Fibroblast of skin of left quadriceps (primary cell): Measurements from ENCODE around the gene GALNT7.
A peak's percentile ranks its signal among the peaks of the same experiment; 100 is the strongest.
"Not testable (repeated sequence)": the region's sequence is repeated elsewhere in the genome, so short reads cannot be mapped to it uniquely, and the experiment has no call there.

Experiments used
- DNase-seq, 2 experiments: peaks; one replicate each; pipeline ENCODE4 v3.0.0-alpha.2; 2013; ENCODE audit warnings: low read depth in 2 of 2

GALNT7 gene

GRCh38 chr4:173167758-173168395 is 734 bp upstream of the GALNT7 start:
- no peak for DNase-seq

DNA sequence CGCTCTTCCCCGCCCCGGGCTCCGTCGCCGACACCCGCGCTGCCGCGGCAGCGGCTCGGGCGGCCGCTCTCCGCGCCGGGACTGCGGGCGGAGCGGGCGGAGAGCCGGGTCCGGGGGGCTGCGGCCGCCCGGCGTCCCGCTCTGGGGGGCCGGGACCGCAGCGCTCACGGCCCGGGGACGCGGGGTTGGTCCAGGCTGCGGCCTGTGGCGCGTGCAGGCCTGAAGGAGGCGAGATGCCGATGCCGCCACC is 492 bp downstream of the GALNT7 start:
- DNase-seq, result no peak

DNA sequence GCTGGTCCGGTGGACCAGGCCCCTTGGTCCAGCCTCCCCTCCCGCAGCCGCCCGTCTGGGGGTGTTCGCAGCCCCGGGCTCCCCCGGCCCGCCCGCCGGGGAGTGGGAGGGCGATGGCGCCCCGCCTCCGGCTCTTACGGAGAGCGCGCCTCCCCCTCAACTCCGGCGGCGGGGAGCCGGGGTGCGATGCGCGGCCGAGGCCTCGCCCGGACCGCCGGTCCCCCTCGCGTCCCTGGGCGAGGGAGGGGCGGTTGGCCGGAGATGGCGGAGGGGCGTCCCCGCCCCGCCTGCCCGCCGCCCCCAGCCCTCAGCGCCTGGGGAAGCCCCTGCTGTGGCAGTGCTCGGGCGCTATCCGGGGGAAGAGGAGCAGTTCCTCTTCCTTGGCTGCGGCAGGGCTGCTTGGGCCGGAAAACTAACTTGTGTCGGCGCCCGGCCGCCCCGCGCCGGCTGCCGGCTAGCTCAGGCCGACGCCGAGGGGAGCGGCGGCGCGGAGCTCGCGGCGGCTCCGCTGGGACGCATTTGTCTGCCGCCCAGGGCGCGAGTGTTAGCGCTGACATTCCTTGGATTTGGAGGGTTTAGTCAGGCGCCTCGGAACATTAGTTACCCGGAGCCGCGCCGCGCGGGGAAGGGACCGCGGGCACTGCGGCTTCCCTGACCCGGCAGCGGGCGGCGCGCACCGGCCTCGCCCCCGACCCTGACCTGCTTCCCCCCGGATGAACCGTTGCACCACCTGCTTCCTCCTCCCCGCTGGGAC is 994 bp downstream of the GALNT7 start:
- DNase-seq, result no peak

GRCh38 chr4:173170182-173170778 is 1.7 kb downstream of the GALNT7 start:
- no peak for DNase-seq

DNA sequence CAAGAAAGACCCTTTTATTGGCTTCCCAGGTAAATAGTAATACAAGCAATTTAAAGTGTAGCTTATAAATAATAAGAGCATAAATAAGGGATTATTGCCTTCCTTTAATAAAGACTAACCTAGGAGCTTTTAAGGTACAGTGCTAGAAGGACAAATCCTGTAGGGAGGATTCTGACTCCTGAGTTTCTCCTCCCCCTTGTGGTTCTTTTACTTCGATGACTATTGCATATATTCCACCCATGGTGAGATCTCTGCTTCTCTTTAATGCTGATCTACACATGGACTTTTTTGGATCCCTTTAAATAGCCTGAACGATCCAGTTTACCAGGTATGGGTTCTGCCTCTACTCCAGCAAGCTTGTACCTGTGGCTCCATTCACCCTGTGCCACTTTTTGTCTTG is 2.5 kb downstream of the GALNT7 start:
- DNase-seq, result no peak

DNA sequence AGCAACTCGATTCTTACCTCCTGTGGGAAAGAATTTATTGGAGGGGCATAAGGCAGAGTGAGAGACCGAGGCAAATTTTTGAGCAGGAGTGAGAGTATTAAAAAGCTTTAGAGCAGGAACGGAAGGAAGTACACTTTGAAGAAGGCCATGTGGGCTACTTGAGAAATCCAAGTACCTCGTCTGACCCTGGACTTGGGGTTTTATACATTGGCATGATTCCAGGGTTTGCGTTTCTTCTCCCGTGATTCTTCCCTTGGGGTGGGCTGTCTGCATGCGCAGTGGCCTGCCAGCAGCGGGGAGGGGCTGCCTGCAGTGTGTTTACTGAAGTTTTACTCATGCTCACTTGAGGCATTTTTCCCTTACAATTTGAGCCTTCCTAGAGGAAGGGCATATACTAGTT is 3.4 kb downstream of the GALNT7 start:
- no peak for DNase-seq

- no peak for DNase-seq
Measured at GRCh38 chr4:173174184-173174583, 5.6 kb downstream of the GALNT7 start.

GRCh38 chr4:173174594-173175012 is 6.0 kb downstream of the GALNT7 start:
- DNase-seq, result no peak

DNA sequence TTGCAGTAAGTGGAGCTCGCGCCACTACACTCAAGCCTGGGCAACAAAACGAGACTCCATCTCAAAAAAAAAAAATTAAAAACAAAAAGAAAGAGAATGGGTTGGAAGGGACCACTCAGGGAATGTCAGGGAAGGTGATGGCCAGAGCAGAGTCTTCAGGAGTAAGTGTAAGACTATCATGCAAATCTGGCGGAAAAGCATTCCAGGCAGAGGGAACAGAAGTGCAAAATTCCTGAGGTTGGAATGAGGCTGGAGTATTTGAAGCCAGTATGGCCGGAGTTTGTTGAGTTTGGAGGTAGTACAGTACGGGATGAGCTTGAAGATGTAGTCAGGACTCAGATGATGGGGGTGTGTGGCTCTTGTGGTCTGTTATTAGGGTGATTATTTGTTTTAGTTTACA is 7.4 kb downstream of the GALNT7 start:
- no peak for DNase-seq

DNA sequence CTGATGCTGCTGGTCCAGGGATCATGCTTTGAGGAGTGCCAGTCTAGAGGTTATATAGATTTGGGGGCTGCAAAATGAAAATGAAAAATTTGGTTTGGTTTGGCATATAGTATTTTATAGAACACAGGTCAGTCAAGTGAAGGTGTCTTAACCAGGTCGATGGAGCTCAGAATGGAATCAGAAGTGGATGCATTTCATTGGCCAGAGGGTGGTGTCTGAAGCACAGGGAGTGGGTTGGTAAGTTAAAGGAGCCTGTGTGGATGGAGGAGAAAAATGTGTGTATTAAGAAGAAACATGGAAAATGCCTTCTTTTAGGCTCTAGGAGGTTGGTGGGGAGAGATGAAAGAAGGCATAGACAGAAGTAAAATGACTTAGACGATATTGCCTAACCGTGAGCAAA is 8.6 kb downstream of the GALNT7 start:
- no peak for DNase-seq

DNA sequence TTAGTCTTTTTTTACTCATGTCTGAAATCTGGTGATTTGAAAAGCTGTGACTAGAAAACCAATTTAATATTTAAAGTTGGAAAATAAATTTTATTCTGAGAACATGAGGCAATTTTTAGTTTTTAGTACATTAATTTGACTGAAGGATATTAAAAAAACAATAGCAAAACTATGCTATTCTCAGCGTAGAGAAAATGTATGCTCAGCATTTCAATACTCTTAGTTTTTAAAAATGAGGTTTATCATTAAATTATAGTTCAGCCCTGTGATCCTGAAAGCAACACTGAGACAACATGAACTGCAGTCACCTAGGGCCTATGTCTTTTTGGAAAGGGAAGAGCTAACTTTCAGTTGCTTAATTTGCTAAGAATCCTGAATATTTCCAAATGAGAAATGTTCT is 9.5 kb downstream of the GALNT7 start:
- DNase-seq, result no peak

- DNase-seq, result no peak
Measured at GRCh38 chr4:173181848-173182247, 13.2 kb downstream of the GALNT7 start.

GRCh38 chr4:173182403-173182802 is 13.8 kb downstream of the GALNT7 start:
- DNase-seq, result peak; percentile 51 to 63

GRCh38 chr4:173183659-173184247 is 15.1 kb downstream of the GALNT7 start:
- DNase-seq, result not testable (repeated sequence)

DNA sequence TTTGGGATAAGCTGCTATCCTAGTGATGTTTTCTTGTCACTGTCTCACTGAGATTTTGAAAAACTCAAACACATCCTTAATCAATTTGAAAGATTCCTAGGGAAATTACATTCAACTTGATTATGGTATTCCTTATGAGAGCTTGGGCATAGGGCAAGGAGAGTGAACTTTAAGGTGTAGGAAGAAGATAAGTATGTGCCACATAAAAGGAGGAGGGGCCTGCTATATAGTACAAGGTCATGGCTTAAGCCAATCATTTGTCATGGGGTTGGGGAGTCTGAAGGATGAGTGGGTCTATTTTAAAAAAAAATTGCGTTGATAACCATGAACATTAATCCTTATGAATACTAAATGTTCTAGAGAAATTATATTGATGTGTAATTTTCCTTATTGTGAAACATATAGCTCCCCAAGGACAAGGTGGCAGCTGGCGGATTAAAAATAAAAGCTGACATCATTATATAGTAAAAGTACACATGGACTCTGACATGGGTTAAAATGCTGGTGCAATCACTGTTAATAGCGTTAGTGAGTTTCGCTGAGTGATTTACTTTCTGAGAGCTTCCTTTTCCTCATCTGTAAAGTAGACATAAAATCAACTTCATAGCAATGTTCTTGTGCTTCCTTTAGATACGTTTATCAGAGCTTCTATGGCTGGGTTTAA is 17.4 kb downstream of the GALNT7 start:
- no peak for DNase-seq

DNA sequence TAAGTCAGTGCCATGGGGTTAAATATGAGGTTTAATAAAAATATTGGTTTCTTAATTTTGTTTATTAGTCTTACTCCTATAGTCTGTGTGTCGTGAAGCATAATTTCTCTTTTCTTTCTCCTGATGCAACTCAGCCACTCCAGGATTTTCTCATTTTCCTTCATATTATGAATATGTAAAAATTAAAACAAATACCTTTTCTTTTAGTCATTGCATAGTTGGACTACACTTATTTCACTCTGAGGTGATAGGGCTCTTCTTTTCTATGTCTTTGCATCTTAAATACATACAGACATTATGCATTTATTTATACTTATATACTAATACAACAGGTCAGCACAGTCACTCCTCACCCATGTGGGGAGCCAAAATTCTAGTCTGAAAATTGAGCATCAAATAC is 19.1 kb downstream of the GALNT7 start:
- no peak for DNase-seq

DNA sequence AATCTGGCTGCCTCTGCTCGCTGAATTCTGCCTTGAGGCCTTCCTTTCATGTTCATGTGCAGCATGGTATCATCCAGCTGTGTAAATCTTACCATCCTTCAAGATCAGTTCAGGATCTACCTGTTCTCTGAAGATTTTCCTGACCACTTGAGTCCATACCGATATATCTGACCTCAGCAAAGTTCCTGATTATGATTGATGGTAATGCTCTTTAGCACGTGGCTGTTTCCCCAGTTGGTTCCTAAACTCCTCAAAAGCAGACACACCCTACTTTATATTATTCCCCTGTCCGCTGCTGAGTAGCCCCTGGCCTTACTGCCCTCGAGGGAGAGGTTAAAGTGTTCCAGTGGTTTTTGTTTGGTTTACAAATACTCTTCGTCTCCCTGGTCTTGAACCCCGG is 20.0 kb downstream of the GALNT7 start:
- DNase-seq, result no peak

- DNase-seq, result no peak
Measured at GRCh38 chr4:173189117-173189693, 20.6 kb downstream of the GALNT7 start.

DNA sequence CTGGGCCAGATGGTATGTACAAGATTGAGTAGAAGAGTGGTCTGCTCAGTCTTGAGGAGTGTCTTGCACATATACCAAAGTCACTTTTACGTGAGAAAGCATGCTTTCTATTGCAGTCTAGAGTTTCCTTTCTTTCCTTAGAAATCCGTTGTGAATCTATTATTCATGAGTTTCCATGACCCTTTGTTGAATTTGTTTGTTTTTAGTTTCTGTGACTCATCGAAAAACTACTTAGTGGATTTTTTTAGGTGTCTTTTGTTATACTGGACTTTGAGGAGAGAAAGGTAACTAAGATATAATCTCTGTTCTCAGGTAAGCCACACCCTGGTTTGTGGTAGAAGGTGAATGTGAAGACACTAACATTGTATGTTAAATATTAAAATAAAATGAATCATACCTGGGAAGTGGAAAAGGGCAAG is 23.0 kb downstream of the GALNT7 start:
- DNase-seq, result no peak

GRCh38 chr4:173192375-173193162 is 24.0 kb downstream of the GALNT7 start:
- no peak for DNase-seq

- no peak for DNase-seq
Measured at GRCh38 chr4:173194157-173194556, 25.5 kb downstream of the GALNT7 start.
